Activated CD4-positive, CD25-positive, alpha-beta regulatory T cell treated with anti-CD3 and anti-CD28 coated beads, Interleukin-2, amount 50 U/mL, for 16 hours (primary cell): ENCODE results near the gene NLRP3.
"Not testable (repeated sequence)": the region's sequence is repeated elsewhere in the genome, so short reads cannot be mapped to it uniquely, and the experiment has no call there.

Experiments used
- DNase-seq: peaks from one replicate; pipeline ENCODE4 v3.0.0-alpha.2; 2020; ENCODE audit warnings: low read depth, low spot score

NLRP3 gene

DNA sequence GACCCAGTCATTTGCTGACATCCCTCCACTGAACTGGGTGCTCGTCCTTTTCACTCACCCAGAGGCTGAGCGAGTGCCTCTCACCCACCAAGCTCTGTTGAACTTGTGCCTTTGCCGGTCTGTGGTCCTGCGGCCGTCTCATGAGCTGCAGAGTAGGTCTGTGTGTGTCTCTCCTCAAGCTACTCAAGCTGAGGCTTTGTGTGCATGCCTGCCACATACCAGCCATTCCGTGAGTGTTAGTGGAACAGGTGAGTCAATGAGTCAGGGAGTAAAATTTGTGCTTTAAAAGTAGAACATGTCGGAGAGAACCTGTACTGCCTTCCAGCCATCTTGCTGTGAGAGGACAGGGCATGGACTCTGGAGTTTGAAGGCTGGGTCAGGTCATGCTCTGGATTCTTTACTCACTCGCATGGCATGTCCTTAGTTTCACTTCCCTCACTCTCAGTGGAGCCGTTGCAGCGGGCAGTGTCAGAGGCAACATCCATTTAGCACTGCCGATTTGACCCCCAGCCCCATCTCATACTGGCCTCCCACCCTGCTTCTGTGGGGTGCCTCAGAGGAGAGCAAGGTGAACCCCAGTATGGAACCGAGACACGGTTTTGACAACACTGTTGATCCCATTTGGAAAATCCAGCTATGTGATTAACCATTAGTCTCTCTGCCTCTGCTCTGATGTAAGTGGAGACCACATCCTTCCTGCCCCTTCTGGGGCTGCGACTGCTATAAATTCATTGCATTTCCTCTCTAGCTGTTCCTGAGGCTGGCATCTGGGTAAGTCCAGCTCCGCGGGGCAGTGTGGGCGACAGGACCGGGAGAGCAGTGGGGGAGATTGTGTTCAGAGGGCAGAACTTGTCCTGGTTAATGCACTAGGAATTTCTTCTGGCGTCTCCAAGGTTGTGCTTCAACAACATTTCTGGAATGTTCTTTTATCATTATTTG, at the start of gene NLRP3:
TSS of gene NLRP3 (plus strand) at position 751 of the 939 bp plus-strand sequence. CDS start 2,628 bp downstream, outside the sequence.
- no peak for DNase-seq

DNA sequence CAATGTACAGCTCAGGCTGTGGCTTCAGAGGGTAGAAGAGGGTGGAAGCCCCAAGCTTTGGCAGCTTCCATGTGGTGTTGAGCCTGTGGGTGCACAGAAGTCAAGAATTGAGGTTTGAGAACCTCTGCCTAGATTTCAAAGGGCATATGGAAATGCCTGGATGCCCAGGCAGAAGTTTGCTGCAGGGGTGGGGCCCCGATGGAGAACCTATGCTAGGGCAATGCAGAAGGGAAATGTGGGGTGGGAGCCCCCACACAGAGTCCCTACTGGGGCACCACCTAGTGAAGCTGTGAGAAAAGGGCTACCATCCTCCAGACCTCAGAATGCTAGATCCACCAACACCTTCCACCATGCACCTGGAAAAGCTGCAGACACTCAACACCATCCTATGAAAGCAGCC, 49.6 kb upstream of the NLRP3 start:
- DNase-seq = not testable (repeated sequence)

DNA sequence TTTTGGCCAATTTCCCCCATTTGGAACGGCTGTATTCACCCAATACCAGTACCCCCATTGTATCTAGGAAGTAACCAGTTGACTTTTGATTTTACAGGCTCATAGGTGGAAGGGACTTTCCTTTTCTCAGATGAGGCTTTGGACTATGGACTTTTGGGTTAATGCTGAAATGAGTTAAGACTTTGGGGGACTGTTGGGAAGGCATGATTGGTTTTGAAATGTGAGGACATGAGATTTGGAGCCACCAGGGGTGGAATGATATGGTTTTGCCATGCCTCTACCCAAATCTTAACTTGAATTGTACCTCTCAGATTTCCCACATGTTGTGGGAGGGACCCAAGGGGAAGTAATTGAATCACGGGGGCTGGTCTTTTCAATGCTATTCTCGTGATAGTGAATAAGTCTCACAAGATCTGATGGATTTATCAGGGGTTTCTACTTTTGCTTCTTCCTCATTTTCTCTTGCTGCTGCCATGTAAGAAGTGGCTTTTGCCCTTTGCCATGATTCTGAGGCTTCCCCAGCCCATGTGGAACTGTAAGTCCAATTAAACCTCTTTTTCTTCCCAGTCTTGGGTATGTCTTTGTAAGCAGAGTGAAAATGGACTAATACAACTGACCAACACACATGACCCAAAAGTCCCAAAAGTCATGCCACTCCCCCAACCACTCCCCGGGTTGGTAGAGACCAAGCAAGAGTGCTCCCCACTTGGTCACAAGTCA, 48.9 kb upstream of the NLRP3 start:
- no peak for DNase-seq

DNA sequence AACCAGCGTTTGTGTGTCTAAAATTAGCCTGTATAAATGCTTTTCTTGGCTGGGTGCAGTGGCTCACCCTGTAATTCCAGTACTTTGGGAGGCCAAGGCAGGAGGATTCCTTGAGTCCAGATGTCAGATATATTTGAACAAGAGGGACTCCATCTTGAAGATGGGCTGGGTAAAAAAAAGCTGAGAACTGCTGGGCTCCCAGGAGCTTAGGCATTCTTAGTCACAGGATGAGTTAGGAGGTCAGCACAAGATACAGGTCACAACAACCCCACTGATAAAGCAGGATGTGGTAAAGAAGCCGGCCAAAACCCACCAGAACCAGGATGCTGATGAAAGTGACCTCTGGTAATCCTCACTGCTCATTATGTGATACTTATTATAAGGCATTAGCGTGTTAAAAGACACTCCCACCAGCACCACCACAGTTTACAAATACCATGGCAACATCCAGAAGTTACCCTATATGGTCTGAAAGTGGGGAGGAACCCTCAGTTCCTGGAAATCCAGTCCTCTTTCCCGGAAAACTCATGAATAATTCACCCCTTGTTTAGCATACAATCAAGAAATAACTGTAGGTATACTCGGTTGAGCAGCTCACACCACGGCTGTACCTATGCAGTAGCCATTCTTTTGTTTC, 48.1 kb upstream of the NLRP3 start:
- no peak for DNase-seq

DNA sequence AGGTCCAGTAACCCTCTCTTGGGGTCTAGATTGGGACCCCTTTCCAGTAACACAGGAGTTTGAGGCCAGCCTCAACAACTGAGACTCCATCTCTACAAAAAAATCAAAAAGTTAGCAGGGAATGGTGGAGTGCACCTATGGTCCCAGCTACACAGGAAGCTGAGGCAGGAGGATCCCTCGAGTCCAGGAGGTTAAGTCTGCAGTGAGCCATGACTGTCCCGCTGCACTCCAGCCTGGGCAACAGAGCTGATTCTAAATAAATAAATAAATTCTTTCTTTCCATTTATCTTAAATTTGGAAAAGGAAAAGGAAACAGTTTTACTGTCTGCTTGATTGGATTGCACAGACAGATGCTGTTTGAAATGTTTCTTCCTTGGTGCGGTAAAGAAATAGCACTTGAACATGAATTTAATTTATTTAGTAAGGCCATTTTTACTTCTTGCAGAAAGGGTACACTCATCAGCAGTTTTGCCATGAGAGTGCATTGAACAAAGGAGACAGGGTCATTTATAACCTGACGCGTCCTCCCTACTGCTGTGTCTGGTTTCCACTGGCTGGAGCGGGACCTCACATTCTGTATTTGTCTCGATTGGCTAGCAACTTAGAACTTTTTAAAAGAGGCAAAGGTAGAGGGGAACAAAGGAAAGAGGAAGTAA, 47.4 kb upstream of the NLRP3 start:
- no peak for DNase-seq

DNA sequence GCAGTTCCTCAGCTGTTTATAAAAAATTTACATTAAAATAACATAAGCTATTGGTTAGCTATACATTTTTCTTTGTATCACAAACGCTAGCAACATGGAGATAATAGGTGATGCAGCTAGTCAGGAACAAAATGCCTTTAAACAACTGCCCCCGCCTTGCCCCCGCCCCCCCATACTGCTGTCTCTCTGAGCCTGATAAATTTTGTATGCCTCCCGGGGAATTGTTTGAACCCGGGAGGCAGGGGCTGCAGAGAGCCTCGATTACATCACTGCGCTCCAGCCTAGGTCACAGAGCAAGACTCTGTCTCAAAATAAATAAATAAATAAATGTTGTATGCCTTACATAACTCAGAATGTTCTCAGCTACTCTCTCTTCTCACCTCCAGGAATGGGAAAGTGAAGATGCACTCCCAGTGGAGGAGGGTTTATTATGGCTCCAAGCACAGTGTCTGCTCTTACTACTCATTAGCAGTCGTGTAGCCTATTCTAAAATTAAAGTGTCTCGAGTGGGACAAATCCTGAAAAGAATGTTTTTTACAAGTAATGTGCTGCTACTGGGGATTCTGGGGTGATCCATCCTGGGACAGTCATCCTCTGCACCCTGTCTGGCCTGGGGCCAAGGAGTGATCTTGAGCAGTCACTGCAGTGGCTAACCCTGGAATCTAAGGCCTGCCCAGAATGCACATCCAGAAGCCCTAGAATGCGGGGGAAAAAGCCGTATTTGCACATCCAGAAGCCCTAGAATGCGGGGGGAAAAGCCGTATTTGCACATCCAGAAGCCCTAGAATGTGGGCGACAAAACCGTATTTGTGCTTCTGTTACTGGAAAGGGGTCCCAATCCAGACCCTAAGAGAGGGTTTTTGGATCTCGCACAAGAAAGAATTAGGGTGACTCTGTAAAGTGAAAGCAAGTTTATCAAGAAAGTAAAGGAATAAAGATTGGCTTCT, 44.9 kb upstream of the NLRP3 start:
- no peak for DNase-seq

DNA sequence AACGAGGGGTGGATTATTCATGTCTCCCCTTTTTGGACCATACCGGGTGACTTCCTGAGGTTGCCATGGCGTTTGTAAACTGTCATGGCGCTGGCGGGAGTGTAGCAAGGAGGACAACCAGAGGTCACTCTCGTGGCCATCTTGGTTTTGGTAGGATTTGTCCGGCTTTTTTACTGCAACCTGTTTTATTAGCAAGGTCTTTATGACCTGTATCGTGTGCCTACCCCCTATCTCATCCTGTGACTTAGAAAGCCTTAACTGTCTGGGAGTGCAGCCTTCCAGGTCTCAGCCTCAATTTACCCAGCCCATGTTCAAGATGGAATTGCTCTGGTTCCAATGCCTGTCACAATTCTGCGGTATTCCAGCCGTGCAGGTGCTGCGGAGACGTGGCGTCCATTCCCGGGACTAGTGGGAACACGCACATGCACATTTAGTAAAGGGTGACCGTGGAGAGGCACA, 44.1 kb upstream of the NLRP3 start:
- DNase-seq = no peak

DNA sequence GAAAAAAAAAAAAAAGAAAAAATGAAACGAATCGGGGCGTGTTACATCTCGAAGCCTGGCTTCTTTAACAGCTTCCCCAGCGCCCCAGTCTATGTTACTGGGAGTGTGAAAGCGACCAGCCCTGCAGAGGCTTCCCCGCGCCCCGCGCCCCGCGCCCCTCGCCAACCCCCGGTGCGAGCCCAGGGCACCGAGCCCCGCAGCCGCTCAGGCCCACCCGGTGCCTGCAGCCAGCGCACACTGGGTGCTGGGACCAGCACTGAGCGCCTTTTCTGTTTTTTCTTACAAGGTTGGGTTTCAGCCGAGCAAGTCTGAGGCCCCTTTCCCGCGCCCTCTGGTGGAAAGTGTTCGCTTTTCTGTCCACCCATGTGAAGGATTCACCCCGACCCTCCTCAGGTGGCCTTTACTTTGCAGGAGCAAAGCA, 42.2 kb upstream of the NLRP3 start:
- peak; percentile 17 for DNase-seq

DNA sequence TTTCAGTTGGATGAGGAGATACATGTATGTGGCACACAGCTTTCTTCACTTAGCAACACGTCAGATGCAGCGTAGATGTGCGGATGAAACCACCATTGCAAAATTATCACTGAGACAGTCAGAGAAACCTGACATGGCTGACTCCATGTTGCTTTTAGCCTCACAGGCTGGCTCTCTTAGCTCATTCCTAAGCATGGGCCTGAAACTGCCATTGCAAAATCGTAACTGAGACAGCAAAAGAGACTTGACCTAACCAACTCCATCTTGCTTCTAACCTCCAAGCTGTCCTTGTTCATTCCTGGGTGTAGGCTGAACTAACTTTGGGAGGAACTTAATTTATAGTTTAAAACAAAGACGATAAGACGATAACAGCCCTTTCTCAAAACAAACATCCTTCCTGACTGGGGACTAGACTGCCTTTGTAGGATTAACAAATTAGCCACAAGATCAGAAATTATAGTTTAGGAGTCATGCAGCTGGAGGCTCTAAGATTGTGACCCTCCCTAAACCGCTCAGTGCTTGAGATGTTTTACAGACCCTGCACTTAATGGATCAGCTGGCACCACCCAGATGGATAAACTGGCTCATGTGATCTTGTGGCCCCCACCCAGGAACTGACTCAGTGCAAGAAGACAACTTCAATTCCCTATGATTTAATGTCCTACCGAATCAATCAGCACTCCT, 41.2 kb upstream of the NLRP3 start:
- DNase-seq = not testable (repeated sequence)

DNA sequence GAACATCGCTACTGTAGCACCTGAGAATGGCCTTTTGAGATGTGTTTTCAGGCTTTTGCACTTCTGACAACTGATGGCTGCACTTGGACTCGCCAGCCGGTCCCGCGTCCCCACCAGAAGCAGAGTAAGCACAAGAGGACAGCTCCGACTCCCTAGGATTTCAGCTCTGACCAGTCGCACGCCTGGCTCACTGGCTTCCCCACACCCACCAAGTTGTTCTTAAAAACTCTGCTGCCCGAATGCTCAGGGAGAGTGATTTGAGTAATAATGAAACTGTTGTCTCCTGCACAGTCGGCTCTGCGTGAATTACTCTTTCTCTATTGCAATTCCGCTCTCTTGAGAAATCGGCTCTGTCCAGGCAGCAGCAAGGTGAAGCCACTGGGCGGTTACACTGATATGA, 40.2 kb upstream of the NLRP3 start:
- DNase-seq = no peak

DNA sequence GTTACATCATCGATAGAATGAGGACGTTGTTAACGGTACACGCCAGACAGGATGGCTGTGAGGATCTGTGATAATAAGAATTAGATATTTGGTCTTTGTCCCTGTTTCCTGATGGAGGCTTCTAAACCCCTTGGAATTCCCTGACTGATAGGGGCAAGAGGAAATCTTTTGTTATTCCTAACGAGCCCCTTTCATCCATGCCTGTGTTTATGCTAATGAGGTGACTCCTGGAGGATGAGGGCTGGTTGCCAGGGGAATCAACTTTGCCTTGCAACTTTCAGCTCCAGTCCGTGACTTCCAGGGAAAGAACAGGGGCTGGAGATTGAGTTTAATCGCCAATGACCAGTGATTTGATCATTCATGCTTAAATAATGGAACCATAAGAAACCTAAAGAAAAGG, 39.3 kb upstream of the NLRP3 start:
- no peak for DNase-seq

DNA sequence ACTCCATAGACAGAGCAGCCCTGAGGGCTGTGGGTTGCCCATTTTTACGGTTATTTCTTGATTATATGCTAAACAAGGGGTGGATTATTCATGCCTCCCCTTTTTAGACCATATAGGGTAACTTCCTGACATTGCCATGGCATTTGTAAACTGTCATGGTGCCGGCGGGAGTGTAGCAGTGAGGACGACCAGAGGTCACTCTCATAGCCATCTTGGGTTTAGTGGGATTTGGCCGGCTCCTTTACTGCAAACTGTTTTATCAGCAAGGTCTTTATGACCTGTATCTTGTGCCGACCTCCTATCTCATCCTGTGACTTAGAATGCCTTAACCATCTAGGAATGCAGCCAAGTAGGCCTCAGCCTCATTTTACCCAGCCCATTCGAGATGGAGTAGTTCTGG, 38.3 kb upstream of the NLRP3 start:
- DNase-seq = not testable (repeated sequence)

DNA sequence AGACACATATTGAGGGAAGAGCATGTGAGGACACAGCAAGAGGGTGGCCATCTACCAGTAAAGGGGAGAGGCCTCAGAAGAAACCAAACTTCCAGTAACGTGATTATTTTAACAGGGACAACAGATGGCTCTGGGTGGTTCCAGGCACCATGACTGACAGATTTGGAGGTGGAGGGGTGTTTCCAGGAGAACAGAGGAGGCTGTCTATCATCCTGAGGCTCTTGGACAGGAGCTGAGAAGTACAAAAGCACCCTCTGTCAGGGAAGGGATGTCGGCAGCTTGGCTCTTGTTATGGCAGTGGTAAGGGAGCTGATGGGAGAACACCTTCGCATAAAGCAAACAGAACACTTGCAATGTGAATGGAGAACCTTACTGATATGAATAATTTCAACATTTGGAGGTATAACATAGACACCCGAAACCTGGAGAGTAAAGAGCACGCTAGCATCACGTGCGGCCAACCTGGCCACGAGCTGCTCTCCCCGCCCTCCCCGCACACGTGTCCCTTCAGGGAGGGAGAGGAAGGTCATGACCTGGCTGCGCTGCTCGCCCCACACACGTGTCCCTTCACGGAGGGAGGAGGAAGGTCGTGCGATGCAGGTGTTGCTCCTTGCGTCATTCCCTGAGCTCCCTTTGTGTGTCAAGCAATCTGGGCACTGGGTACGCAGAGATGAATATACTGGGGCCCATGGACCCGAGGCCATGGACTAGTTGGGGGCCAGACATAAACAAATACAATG, 37.5 kb upstream of the NLRP3 start:
- DNase-seq = no peak

DNA sequence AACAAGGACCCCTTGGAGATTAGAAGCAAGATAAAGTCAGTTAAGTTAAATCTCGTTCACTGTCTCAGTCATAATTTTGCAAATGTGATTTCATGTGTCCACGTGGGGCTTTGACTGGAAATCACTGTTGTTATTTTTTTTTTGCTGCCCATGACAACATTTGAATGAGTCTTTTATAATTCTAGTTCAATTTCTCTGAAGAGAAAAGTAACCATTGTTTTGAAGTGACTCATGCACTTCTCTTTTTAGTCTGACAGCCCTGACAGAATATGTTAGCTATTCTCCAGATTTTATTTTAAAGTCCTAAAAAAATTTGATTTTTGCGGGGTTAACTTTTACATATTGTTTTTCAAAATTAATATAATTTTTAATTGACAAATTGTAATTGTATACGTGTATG, 30.7 kb upstream of the NLRP3 start:
- DNase-seq = no peak

DNA sequence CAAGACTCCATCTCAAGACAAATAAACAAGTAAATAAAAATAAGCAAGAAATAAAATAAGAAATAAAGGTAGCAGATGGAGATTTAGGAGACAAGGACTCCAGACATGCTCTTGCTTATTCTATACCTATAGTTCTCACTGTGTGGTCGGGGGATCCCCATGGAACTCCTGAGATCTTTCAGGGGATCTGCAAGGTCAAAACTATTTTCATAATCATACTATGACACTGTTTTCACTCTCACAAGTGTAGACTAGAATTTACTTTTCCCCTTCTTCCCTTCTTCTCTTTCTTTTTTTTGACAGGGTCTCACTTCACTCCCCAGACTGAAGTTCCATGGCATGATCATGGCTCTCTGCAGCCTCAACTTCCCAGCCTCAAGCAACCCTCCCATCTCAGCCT, 29.8 kb upstream of the NLRP3 start:
- no peak for DNase-seq

DNA sequence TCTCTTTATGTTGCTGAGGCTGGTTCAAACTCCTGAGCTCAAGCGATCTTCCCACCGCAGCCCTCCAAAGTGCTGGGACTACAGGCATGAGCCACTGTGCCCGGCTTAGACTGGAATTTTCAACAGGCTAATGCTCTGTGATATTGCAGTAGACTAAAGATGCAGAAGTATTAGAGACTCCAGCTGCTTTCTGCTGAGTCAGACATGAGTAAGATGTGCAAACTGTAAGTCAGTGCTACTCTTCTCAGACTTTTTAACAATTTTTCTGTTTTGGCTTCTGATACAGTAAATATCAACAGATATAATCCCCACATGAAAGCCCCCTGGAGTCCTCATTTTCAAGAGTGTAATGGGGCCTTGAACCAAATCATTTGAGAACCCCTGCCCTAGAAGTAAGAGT, 29.3 kb upstream of the NLRP3 start:
- no peak for DNase-seq

DNA sequence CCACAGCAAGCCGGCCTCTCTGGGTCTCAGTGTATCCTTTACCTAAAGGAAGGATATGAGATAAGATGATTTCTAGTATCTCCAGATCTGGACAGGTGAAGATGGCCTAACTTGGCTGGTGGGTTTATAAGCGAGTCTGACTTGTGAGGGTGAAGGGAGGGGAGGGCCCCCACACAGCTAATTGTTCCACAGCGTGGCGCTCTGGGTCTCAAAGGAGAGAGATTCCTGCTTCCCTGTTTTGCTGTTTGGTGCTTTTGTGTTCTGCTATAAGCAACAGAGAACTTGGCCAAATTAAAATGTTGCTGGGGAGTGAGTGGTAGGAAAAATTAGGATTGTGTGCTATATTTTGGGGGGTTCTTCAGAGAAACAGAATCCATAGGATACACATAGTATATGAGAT, 28.9 kb upstream of the NLRP3 start:
- no peak for DNase-seq

DNA sequence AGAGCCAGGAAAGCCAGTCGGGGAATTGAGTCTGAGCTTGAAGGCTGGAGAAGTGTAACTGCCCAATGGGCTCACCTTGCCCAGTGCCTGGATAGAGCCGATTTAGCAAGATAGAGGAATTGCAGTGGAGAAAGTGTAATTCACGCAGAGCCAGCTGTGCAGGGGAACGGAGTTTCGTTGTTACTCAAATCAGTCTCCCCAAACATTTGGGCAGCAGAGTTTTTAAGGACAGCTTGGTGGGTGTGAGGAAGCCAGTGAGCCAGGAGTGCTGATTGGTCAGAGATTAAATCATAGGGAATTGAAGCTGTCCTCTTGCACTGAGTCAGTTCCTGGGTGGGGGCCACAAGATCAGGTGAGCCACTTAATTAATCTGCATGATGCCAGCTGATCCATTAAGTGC, 28.4 kb upstream of the NLRP3 start:
- DNase-seq = no peak

DNA sequence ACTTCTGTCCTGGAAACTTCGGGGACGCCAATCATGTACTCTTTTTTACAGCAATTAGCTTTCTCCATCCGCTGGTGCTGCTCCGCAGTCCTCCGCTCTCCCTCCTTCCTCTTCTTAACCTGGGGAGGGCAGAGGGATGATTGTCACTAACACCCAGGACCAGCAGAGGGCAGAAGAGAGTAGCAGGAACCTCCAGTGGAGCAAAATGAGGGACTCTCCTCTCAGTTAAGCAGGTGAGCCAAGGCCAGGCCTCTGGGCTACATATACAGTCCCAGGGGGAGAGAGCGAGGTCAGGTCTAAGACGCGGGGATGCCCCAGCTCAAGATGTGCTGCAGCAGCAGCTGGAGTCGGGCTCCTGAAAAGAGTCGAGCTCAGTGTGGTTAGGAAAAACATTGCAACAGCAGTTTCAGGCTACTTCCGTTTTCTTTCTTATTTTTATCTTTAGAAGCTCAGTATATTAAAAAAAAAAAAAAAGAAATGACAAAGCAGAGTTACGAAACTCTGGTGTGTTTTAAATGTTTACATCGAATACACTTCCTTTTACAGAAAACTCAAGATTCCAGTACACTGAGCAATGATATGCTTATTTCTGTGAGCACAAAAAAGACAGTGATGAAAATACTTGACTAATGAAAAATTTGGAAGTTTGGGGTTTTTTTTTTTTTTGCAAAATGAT, 25.7 kb upstream of the NLRP3 start:
- DNase-seq = peak; percentile 64
